ENCODE measurements around the gene CD40. TPM values are rescaled to one million over a fixed set of nuclear protein-coding genes. Genes with fewer than 3 reads are reported as not detected.

Gene CD40
- total RNA-seq, 1 experiment from 2014 or later = 7.8 TPM

DNA sequence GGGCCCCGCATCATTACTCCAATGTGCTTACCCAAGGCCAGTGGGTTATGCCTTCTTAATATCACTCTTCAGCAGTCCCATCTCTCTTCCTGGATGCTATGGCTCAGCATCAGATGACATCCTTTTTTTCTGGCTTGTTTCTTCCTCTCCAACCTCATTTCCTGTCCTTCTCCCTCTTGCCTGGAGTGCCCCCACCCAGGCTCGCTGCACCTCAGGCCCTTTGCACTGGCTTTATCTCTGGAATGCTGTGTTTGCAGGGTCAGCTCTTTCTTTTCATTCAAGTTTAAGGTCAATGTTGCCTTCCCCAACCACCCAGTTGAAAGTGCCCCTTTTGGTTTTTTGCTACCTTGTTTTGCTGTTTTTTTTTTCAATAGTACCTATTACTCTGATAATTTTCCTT lies 36.7 kb downstream of the CD40 start:
- Histone ChIP-seq H3K23me2 (ENCODE audit: insufficient read length, low read depth, low read length, poor library complexity, severe bottlenecking) (no peaks in the 10 kb centered on the region), H2BK12ac (ENCODE audit: insufficient read length, low read depth, low read length) (no peak overlapping the region), H4K20me1 (ENCODE audit: control insufficient read depth, insufficient read depth, insufficient read length) (no peaks in the 10 kb centered on the region), H3K4me1 (ENCODE audit: insufficient read depth, low read length) (no peaks in the 10 kb centered on the region), H4K91ac (ENCODE audit: insufficient read length, low read depth, low read length) (no peak overlapping the region), H4K8ac (replicated peaks; ENCODE audit: insufficient read length, low read depth, low read length) (no peak overlapping the region), H2BK120ac (ENCODE audit: low read depth, low read length, poor library complexity, severe bottlenecking) (no peak overlapping the region), H3K79me2 (ENCODE audit: insufficient read depth, low read length) (no peaks in the 10 kb centered on the region), H3K18ac (ENCODE audit: insufficient read length, low read depth, low read length) (no peak overlapping the region), H3K79me1 (ENCODE audit: insufficient read depth, low read depth, low read length, poor library complexity, severe bottlenecking) (no peaks in the 10 kb centered on the region), H2BK20ac (ENCODE audit: low read depth, low read length, poor library complexity, severe bottlenecking) (no peak overlapping the region), H3K27me3 (ENCODE audit: insufficient read depth, low read length) (no peaks in the 10 kb centered on the region), H4K5ac (ENCODE audit: insufficient read length, low read depth, low read length) (no peak overlapping the region), H3T11ph (ENCODE audit: low read length) (no peak overlapping the region), H3K14ac (ENCODE audit: insufficient read depth, low read length) (no peak overlapping the region), H3K56ac (ENCODE audit: insufficient read length, low read depth, low read length) (no peak overlapping the region), H3K9ac (ENCODE audit: extremely low read depth, insufficient read length, low read length) (no peak overlapping the region), H2BK5ac (ENCODE audit: insufficient read length, low read length) (no peak overlapping the region), H3K27ac (ENCODE audit: insufficient read length, low read depth, low read length) (no peak overlapping the region), H3K9me3 (ENCODE audit: control insufficient read depth, low read depth, low read length) (no peaks in the 10 kb centered on the region), H2AK5ac (ENCODE audit: insufficient read length, low read length) (no peak overlapping the region), H3K4me2 (ENCODE audit: insufficient read depth, insufficient read length, low read length) (no peak overlapping the region), H3K4ac (ENCODE audit: low read depth, low read length) (no peak overlapping the region), H2BK15ac (ENCODE audit: low read depth, low read length) (no peak overlapping the region), H3K23ac (ENCODE audit: insufficient read length, low read depth, low read length) (no peak overlapping the region), H2AFZ (ENCODE audit: low read length) (no peak overlapping the region)
- Mint-ChIP-seq H3K27me3 (ENCODE audit: low read depth) (peaks cover 6% of the 10 kb centered on the region), H3K27ac (no peak overlapping the region), H3K4me3 (no peak overlapping the region), H3K9me3 (no peaks in the 10 kb centered on the region), H3K36me3 (ENCODE audit: insufficient read depth in 1 of 3, low read depth in 3 of 3) (no peaks in the 10 kb centered on the region), H3K4me1 (peaks cover 5 to 23% of the 10 kb centered on the region in 2 experiments; a peak in 2 of 4 replicates)
- WGBS (ENCODE audit: extremely low coverage, insufficient read length, low lambda C conversion rate) = no CpG with 5 or more reads among the region's 2 CpGs
- DNase-seq = no peak
- TF ChIP-seq, protein P1, sequence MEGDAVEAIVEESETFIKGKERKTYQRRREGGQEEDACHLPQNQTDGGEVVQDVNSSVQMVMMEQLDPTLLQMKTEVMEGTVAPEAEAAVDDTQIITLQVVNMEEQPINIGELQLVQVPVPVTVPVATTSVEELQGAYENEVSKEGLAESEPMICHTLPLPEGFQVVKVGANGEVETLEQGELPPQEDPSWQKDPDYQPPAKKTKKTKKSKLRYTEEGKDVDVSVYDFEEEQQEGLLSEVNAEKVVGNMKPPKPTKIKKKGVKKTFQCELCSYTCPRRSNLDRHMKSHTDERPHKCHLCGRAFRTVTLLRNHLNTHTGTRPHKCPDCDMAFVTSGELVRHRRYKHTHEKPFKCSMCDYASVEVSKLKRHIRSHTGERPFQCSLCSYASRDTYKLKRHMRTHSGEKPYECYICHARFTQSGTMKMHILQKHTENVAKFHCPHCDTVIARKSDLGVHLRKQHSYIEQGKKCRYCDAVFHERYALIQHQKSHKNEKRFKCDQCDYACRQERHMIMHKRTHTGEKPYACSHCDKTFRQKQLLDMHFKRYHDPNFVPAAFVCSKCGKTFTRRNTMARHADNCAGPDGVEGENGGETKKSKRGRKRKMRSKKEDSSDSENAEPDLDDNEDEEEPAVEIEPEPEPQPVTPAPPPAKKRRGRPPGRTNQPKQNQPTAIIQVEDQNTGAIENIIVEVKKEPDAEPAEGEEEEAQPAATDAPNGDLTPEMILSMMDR (conservative IDR thresholded peaks at IDR 0.05) = no peak
